Activated T-cell treated with anti-CD3 and anti-CD28 coated beads for 24 hours (primary cell): ENCODE data around the gene RAB35.

ENCODE experiments used
- DNase-seq: peaks from one replicate; pipeline ENCODE4 v3.0.0-alpha.2; 2020; ENCODE audit warnings: low read depth

The RAB35 gene

GRCh38 chr12:120086801-120087621 lies 29.5 kb downstream of the RAB35 start:
- DNase-seq, result peak; percentile 99

- DNase-seq, result no peak
Measured at GRCh38 chr12:120085920-120086645, 30.5 kb downstream of the RAB35 start.

GRCh38 chr12:120081641-120082040 lies 34.9 kb downstream of the RAB35 start:
- DNase-seq, result no peak

- no peak for DNase-seq
Measured at GRCh38 chr12:120079411-120080400, 36.8 kb downstream of the RAB35 start.

GRCh38 chr12:120078868-120079267 lies 37.7 kb downstream of the RAB35 start:
- no peak for DNase-seq

- no peak for DNase-seq
Measured at GRCh38 chr12:120077260-120077659, 39.3 kb downstream of the RAB35 start.

GRCh38 chr12:120076651-120077050 lies 39.9 kb downstream of the RAB35 start:
- DNase-seq, result no peak

- DNase-seq, result no peak
Measured at GRCh38 chr12:120075034-120075616, 41.4 kb downstream of the RAB35 start.

GRCh38 chr12:120072472-120073249 lies 43.9 kb downstream of the RAB35 start:
- DNase-seq, result no peak

GRCh38 chr12:120071493-120072020 lies 45.0 kb downstream of the RAB35 start:
- no peak for DNase-seq

- no peak for DNase-seq
Measured at GRCh38 chr12:120069278-120069677, 47.3 kb downstream of the RAB35 start.

GRCh38 chr12:120067901-120068300 lies 48.7 kb downstream of the RAB35 start:
- DNase-seq, result no peak

GRCh38 chr12:120067084-120067869 lies 49.3 kb downstream of the RAB35 start:
- no peak for DNase-seq

- DNase-seq, result no peak
Measured at GRCh38 chr12:120066341-120066740, 50.2 kb downstream of the RAB35 start.

- DNase-seq, result no peak
Measured at GRCh38 chr12:120065472-120065871, 51.1 kb downstream of the RAB35 start.

GRCh38 chr12:120064054-120064940 lies 52.3 kb downstream of the RAB35 start:
- no peak for DNase-seq

GRCh38 chr12:120062976-120063579 lies 53.5 kb downstream of the RAB35 start:
- DNase-seq, result no peak

- DNase-seq, result no peak
Measured at GRCh38 chr12:120061575-120062214, 54.9 kb downstream of the RAB35 start.
